H9 (cell line): Measurements from ENCODE around the gene ULBP3. TPM values are rescaled to one million over a fixed set of nuclear protein-coding genes. Genes with fewer than 3 reads are reported as not detected.

Experiments
- DNase-seq: peaks from one replicate; pipeline ENCODE4 v3.0.0-alpha.2; 2017
- H2AFZ ChIP-seq: one replicate; pipeline ENCODE4 v1.6.1; 2013; ENCODE audit warnings: mild to moderate bottlenecking, low read length, control low read depth, moderate library complexity
- H2AK5ac ChIP-seq: 2 replicates; pipeline ENCODE4 v1.6.1; 2013; ENCODE audit warnings: low read length, control low read depth, mixed read lengths; ENCODE audit not compliant: insufficient read length
- H2BK120ac ChIP-seq: one replicate; pipeline ENCODE4 v1.6.1; 2013; ENCODE audit warnings: low read depth, mild to moderate bottlenecking, low read length, control low read depth, inconsistent platforms; ENCODE audit not compliant: poor library complexity, severe bottlenecking
- H2BK12ac ChIP-seq: 2 replicates; pipeline ENCODE4 v1.6.1; 2013; ENCODE audit warnings: low read length, control low read depth, mixed read lengths, low read depth; ENCODE audit not compliant: insufficient read length
- H2BK15ac ChIP-seq: 2 replicates; pipeline ENCODE4 v1.6.1; 2013; ENCODE audit warnings: low read depth, low read length, control low read depth
- H2BK20ac ChIP-seq: one replicate; pipeline ENCODE4 v1.6.1; 2013; ENCODE audit warnings: low read depth, mild to moderate bottlenecking, low read length, control low read depth, inconsistent platforms; ENCODE audit not compliant: poor library complexity, severe bottlenecking
- H2BK5ac ChIP-seq: 2 replicates; pipeline ENCODE4 v1.6.1; 2013; ENCODE audit warnings: low read length, control low read depth, mixed read lengths; ENCODE audit not compliant: insufficient read length
- H3K14ac ChIP-seq: 2 replicates; pipeline ENCODE4 v1.6.1; 2013; ENCODE audit warnings: low read length, control low read depth; ENCODE audit not compliant: insufficient read depth
- H3K18ac ChIP-seq: 2 replicates; pipeline ENCODE4 v1.6.1; 2013; ENCODE audit warnings: low read depth, mild to moderate bottlenecking, mixed read lengths, low read length, control low read depth; ENCODE audit not compliant: insufficient read length
- H3K23ac ChIP-seq: 2 replicates; pipeline ENCODE4 v1.6.1; 2013; ENCODE audit warnings: low read length, control low read depth, mixed read lengths, low read depth; ENCODE audit not compliant: insufficient read length
- H3K23me2 ChIP-seq: 2 replicates; pipeline ENCODE4 v1.6.1; 2013; ENCODE audit warnings: low read depth, mild to moderate bottlenecking, mixed read lengths, low read length, control low read depth; ENCODE audit not compliant: insufficient read length, poor library complexity, severe bottlenecking
- H3K27ac ChIP-seq: 2 replicates; pipeline ENCODE4 v1.5.1; 2013; ENCODE audit warnings: low read length, control low read depth, mixed read lengths, low read depth; ENCODE audit not compliant: insufficient read length
- H3K27me3 ChIP-seq: 2 replicates; pipeline ENCODE4 v1.6.1; 2013; ENCODE audit warnings: low read length, control low read depth, inconsistent platforms; ENCODE audit not compliant: insufficient read depth
- H3K4ac ChIP-seq: 2 replicates; pipeline ENCODE4 v1.6.1; 2013; ENCODE audit warnings: low read depth, mild to moderate bottlenecking, control low read depth, inconsistent platforms, low read length, moderate library complexity
- H3K4me1 ChIP-seq: 2 replicates; pipeline ENCODE4 v1.6.1; 2013; ENCODE audit warnings: low read length, control low read depth, inconsistent platforms; ENCODE audit not compliant: insufficient read depth
- H3K4me2 ChIP-seq: 2 replicates; pipeline ENCODE4 v1.6.1; 2013; ENCODE audit warnings: low read length, control low read depth, mixed read lengths; ENCODE audit not compliant: insufficient read length, insufficient read depth
- H3K56ac ChIP-seq: 2 replicates; pipeline ENCODE4 v1.6.1; 2013; ENCODE audit warnings: low read depth, mild to moderate bottlenecking, mixed read lengths, low read length, control low read depth; ENCODE audit not compliant: insufficient read length
- H3K79me1 ChIP-seq: 2 replicates; pipeline ENCODE4 v1.6.1; 2013; ENCODE audit warnings: low read depth, mild to moderate bottlenecking, moderate library complexity, low read length, control low read depth, inconsistent platforms; ENCODE audit not compliant: insufficient read depth, poor library complexity, severe bottlenecking
- H3K79me2 ChIP-seq: 2 replicates; pipeline ENCODE4 v1.6.1; 2013; ENCODE audit warnings: low read length, control low read depth, inconsistent platforms; ENCODE audit not compliant: insufficient read depth
- H3K9ac ChIP-seq: 2 replicates; pipeline ENCODE4 v1.6.1; 2013; ENCODE audit warnings: low read length, control low read depth, mixed read lengths; ENCODE audit not compliant: insufficient read length; ENCODE audit errors: extremely low read depth
- H3K9me3 ChIP-seq: one replicate; pipeline ENCODE4 v1.6.1; 2013; ENCODE audit warnings: low read depth, low read length, inconsistent platforms; ENCODE audit not compliant: control insufficient read depth
- H3T11ph ChIP-seq: one replicate; pipeline ENCODE4 v1.6.1; 2013; ENCODE audit warnings: mild to moderate bottlenecking, low read length, control low read depth, inconsistent platforms
- H4K20me1 ChIP-seq: one replicate; pipeline ENCODE4 v1.6.1; 2013; ENCODE audit not compliant: control insufficient read depth, insufficient read length, insufficient read depth
- H4K5ac ChIP-seq: 2 replicates; pipeline ENCODE4 v1.6.1; 2013; ENCODE audit warnings: low read depth, mild to moderate bottlenecking, mixed read lengths, low read length, control low read depth; ENCODE audit not compliant: insufficient read length
- H4K8ac ChIP-seq: replicated peaks from 2 replicates; pipeline ENCODE4 v1.6.1; 2013; ENCODE audit warnings: low read length, control low read depth, mixed read lengths, low read depth; ENCODE audit not compliant: insufficient read length
- H4K91ac ChIP-seq: 2 replicates; pipeline ENCODE4 v1.6.1; 2013; ENCODE audit warnings: low read depth, mild to moderate bottlenecking, moderate library complexity, mixed read lengths, low read length, control low read depth; ENCODE audit not compliant: insufficient read length
- H3K27ac Mint-ChIP-seq, 3 experiments: 2 replicates in 2 of 3; 3 replicates in 1 of 3; pipeline ENCODE4 v1.8.0; 2020 to 2021; ENCODE audit warnings: mixed read lengths in 3 of 3, mild to moderate bottlenecking in 1 of 3, moderate library complexity in 1 of 3
- H3K27me3 Mint-ChIP-seq: 2 replicates; pipeline ENCODE4 v1.8.0; 2021; ENCODE audit warnings: low read depth, mild to moderate bottlenecking, moderate library complexity, mixed read lengths
- H3K36me3 Mint-ChIP-seq, 3 experiments: 2 replicates in 2 of 3; 3 replicates in 1 of 3; pipeline ENCODE4 v1.8.0; 2020 to 2021; ENCODE audit warnings: low read depth in 3 of 3, mixed read lengths in 3 of 3; ENCODE audit not compliant: insufficient read depth in 1 of 3
- H3K4me1 Mint-ChIP-seq, 2 experiments: 2 replicates each; pipeline ENCODE4 v1.8.0; 2020; ENCODE audit warnings: mixed read lengths in 2 of 2
- H3K4me3 Mint-ChIP-seq, 2 experiments: 2 replicates in 1 of 2; 3 replicates in 1 of 2; pipeline ENCODE4 v1.8.0; 2020 to 2021; ENCODE audit warnings: mild to moderate bottlenecking in 2 of 2, mixed read lengths in 2 of 2, moderate library complexity in 1 of 2
- H3K9me3 Mint-ChIP-seq, 2 experiments: 2 replicates in 1 of 2; 3 replicates in 1 of 2; pipeline ENCODE4 v1.8.0; 2020; ENCODE audit warnings: mild to moderate bottlenecking in 2 of 2, mixed read lengths in 2 of 2, moderate library complexity in 1 of 2
- WGBS: extraction: QIAGEN DNeasy Blood & Tissue Kit; methylation state at CpG from one replicate; pipeline ENCODE4 v1.1.7; 2013; ENCODE audit warnings: missing lambda C conversion rate, low lambda C conversion rate, mixed read lengths; ENCODE audit not compliant: insufficient read length; ENCODE audit errors: extremely low coverage; 5-methylcytosine and 5-hydroxymethylcytosine counted together
- total RNA-seq: library from RNA; stranded (reverse); gene quantifications from 2 replicates; pipeline ENCODE4 v1.2.1, GENCODE V29; 2021
- TF ChIP-seq, protein P1 (sequence below): fragments of 200-600 bp; sonication (generic); conservative IDR thresholded peaks from 3 replicates; pipeline ENCODE4 v1.8.0; 2021; ENCODE audit warnings: antibody characterized with exemption, mild to moderate bottlenecking

ULBP3 gene
- total RNA-seq, 1 experiment from 2014 or later: 5.8 TPM

DNA sequence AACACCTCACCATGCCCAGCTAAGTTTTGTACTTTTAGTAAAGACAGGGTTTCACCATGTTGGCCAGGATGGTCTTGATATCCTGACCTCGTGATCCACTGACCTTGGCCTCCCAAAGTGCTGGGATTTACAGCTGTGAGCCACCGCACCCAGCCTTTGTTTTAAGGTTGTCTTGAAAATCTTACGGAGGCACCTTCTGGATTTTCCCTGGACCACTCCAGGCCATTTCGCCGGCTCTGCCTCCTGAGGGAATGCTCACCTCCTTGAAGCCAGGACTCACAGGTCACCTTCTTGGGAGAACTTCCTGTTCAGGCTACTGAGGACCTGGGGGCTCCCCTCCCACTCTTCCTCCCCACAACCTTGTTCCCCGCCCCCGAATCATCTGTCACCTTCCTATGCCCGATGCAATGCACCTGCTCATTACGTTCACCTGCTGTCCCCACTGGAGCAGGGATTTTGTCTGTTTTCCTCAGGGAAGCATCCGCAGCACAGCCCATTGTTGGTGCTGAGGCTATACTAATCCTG is 24.2 kb downstream of the ULBP3 start:
- no peak overlapping the region for H4K91ac ChIP-seq
- H3K27ac ChIP-seq: no peak overlapping the region
- no CpG with 5 or more reads among the region's 10 CpGs for WGBS
- no peak overlapping the region for H2AK5ac ChIP-seq
- no peak overlapping the region for H2BK12ac ChIP-seq
- H3K18ac ChIP-seq: no peak overlapping the region
- H2BK20ac ChIP-seq: no peak overlapping the region
- H3K4ac ChIP-seq: no peak overlapping the region
- H3K4me1 ChIP-seq: no peaks in the 10 kb centered on the region
- no peak overlapping the region for H3K14ac ChIP-seq
- DNase-seq: no peak
- H3T11ph ChIP-seq: no peak overlapping the region
- no peaks in the 10 kb centered on the region for H3K79me2 ChIP-seq
- H3K4me1 Mint-ChIP-seq: no peaks in the 10 kb centered on the region
- no peak overlapping the region for H3K4me3 Mint-ChIP-seq
- peaks cover 3% of the 10 kb centered on the region; the same call in 1 of the 2 replicates for H3K27me3 ChIP-seq
- no peaks in the 10 kb centered on the region for H3K23me2 ChIP-seq
- no peaks in the 10 kb centered on the region for H3K79me1 ChIP-seq
- H4K5ac ChIP-seq: no peak overlapping the region
- H3K9me3 Mint-ChIP-seq: 0 out of 5 replicates have a peak, but pooled peaks cover 0 to 3% of the 10 kb centered on the region in 2 experiments
- no peak overlapping the region for H2BK5ac ChIP-seq
- H3K9ac ChIP-seq: no peak overlapping the region
- TF ChIP-seq, protein P1, sequence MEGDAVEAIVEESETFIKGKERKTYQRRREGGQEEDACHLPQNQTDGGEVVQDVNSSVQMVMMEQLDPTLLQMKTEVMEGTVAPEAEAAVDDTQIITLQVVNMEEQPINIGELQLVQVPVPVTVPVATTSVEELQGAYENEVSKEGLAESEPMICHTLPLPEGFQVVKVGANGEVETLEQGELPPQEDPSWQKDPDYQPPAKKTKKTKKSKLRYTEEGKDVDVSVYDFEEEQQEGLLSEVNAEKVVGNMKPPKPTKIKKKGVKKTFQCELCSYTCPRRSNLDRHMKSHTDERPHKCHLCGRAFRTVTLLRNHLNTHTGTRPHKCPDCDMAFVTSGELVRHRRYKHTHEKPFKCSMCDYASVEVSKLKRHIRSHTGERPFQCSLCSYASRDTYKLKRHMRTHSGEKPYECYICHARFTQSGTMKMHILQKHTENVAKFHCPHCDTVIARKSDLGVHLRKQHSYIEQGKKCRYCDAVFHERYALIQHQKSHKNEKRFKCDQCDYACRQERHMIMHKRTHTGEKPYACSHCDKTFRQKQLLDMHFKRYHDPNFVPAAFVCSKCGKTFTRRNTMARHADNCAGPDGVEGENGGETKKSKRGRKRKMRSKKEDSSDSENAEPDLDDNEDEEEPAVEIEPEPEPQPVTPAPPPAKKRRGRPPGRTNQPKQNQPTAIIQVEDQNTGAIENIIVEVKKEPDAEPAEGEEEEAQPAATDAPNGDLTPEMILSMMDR: no peak
- H3K9me3 ChIP-seq: no peaks in the 10 kb centered on the region
- no peak overlapping the region for H3K23ac ChIP-seq
- no peaks in the 10 kb centered on the region for H4K20me1 ChIP-seq
- H2AFZ ChIP-seq: no peak overlapping the region
- H3K27me3 Mint-ChIP-seq: peaks cover 61% of the 10 kb centered on the region
- no peak overlapping the region for H2BK15ac ChIP-seq
- no peak overlapping the region for H2BK120ac ChIP-seq
- H3K27ac Mint-ChIP-seq: no peak overlapping the region
- H4K8ac ChIP-seq: no peak overlapping the region
- no peak overlapping the region for H3K4me2 ChIP-seq
- no peak overlapping the region for H3K56ac ChIP-seq
- no peaks in the 10 kb centered on the region; a peak in 1 of 7 replicates for H3K36me3 Mint-ChIP-seq
